HCT116 (cell line): Measurements from ENCODE around the gene METTL21C.

Experiments used
- JUND ChIP-seq: IDR thresholded peaks from 2 replicates; pipeline ENCODE4 v1.6.1; 2012
- POLR2A ChIP-seq: IDR thresholded peaks from 2 replicates; pipeline ENCODE4 v1.7.0; 2011; ENCODE audit warnings: borderline replicate concordance; ENCODE audit not compliant: insufficient read depth, insufficient read length; ENCODE audit errors: extremely low read depth
- POLR2AphosphoS5 ChIP-seq: IDR thresholded peaks from 2 replicates; pipeline ENCODE4 v1.6.1; 2011; ENCODE audit warnings: mild to moderate bottlenecking, low read depth, low read length, moderate library complexity
- RAD21 ChIP-seq: IDR thresholded peaks from 2 replicates; pipeline ENCODE4 v1.6.1; 2012; ENCODE audit warnings: low read depth, mild to moderate bottlenecking
- SRF ChIP-seq: IDR thresholded peaks from 2 replicates; pipeline ENCODE4 v1.6.1; 2012; ENCODE audit warnings: low read depth
- ZNF274 ChIP-seq: fragments of 200-500 bp; sonication (Bioruptor generic); IDR thresholded peaks from 2 replicates; pipeline ENCODE4 v1.6.1; 2014; ENCODE audit warnings: mild to moderate bottlenecking, low read depth, low read length, inconsistent platforms
- TF ChIP-seq, protein P1 (sequence below): IDR thresholded peaks from 2 replicates; pipeline ENCODE4 v1.6.1; 2012
- TF ChIP-seq, protein P2 (sequence below), 3 experiments: fragments of 200-600 bp in 1 of 3; sonication (generic) in 1 of 3; IDR thresholded peaks in 2 of 3; conservative IDR thresholded peaks in 1 of 3; 2 replicates each; pipeline ENCODE4 v1.5.1; 2012 to 2017; ENCODE audit warnings: low read depth in 2 of 3, low read length in 2 of 3, antibody characterized with exemption in 1 of 3, borderline replicate concordance in 1 of 3, control low read depth in 1 of 3, mild to moderate bottlenecking in 1 of 3, mixed read lengths in 1 of 3, mixed run types in 1 of 3, moderate library complexity in 1 of 3; ENCODE audit not compliant: insufficient read depth in 1 of 3
- TF ChIP-seq, protein P3 (sequence below): IDR thresholded peaks from 2 replicates; pipeline ENCODE4 v1.6.1; 2012; ENCODE audit warnings: low read depth
- TF ChIP-seq, protein P4 (sequence below): IDR thresholded peaks from 2 replicates; pipeline ENCODE4 v1.6.1; 2011; ENCODE audit warnings: mild to moderate bottlenecking, low read length, moderate library complexity; ENCODE audit not compliant: insufficient replicate concordance; ENCODE audit errors: extremely low read depth

DNA sequence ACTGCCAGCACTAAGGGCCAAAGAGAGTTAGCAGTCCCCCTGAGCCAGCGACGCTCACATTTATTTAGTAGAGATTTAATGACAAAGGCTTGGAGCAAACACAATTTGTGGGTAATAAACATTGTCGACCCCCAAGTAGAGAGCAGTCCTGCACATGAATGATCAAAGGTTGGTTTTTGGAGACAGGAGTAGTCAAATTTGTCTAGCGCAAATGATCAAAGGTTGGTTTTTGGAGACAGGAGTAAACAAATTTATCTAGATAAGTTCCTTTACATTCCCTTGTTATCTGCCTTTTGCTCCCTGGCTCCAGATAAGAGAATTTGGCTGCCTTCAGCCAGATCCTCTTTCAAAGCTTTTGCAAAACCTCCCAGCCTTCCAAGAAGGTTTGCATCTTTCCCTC is 26.9 kb downstream of the METTL21C start:
- TF ChIP-seq, protein P1, sequence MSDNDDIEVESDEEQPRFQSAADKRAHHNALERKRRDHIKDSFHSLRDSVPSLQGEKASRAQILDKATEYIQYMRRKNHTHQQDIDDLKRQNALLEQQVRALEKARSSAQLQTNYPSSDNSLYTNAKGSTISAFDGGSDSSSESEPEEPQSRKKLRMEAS: no peak
- no peak for TF ChIP-seq RAD21
- TF ChIP-seq SRF: no peak
- TF ChIP-seq POLR2AphosphoS5: no peak
- TF ChIP-seq, protein P2, sequence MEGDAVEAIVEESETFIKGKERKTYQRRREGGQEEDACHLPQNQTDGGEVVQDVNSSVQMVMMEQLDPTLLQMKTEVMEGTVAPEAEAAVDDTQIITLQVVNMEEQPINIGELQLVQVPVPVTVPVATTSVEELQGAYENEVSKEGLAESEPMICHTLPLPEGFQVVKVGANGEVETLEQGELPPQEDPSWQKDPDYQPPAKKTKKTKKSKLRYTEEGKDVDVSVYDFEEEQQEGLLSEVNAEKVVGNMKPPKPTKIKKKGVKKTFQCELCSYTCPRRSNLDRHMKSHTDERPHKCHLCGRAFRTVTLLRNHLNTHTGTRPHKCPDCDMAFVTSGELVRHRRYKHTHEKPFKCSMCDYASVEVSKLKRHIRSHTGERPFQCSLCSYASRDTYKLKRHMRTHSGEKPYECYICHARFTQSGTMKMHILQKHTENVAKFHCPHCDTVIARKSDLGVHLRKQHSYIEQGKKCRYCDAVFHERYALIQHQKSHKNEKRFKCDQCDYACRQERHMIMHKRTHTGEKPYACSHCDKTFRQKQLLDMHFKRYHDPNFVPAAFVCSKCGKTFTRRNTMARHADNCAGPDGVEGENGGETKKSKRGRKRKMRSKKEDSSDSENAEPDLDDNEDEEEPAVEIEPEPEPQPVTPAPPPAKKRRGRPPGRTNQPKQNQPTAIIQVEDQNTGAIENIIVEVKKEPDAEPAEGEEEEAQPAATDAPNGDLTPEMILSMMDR (IDR thresholded peaks at IDR 0.05 in 2 of 3, conservative IDR thresholded peaks at IDR 0.05 in 1 of 3; ENCODE audit: borderline replicate concordance in 1 of 3, insufficient read depth in 1 of 3, low read depth in 2 of 3, low read length in 2 of 3): no peak
- TF ChIP-seq POLR2A: no peak
- TF ChIP-seq JUND: no peak
- TF ChIP-seq ZNF274: no peak
- TF ChIP-seq, protein P3, sequence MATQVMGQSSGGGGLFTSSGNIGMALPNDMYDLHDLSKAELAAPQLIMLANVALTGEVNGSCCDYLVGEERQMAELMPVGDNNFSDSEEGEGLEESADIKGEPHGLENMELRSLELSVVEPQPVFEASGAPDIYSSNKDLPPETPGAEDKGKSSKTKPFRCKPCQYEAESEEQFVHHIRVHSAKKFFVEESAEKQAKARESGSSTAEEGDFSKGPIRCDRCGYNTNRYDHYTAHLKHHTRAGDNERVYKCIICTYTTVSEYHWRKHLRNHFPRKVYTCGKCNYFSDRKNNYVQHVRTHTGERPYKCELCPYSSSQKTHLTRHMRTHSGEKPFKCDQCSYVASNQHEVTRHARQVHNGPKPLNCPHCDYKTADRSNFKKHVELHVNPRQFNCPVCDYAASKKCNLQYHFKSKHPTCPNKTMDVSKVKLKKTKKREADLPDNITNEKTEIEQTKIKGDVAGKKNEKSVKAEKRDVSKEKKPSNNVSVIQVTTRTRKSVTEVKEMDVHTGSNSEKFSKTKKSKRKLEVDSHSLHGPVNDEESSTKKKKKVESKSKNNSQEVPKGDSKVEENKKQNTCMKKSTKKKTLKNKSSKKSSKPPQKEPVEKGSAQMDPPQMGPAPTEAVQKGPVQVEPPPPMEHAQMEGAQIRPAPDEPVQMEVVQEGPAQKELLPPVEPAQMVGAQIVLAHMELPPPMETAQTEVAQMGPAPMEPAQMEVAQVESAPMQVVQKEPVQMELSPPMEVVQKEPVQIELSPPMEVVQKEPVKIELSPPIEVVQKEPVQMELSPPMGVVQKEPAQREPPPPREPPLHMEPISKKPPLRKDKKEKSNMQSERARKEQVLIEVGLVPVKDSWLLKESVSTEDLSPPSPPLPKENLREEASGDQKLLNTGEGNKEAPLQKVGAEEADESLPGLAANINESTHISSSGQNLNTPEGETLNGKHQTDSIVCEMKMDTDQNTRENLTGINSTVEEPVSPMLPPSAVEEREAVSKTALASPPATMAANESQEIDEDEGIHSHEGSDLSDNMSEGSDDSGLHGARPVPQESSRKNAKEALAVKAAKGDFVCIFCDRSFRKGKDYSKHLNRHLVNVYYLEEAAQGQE: no peak
- TF ChIP-seq, protein P4, sequence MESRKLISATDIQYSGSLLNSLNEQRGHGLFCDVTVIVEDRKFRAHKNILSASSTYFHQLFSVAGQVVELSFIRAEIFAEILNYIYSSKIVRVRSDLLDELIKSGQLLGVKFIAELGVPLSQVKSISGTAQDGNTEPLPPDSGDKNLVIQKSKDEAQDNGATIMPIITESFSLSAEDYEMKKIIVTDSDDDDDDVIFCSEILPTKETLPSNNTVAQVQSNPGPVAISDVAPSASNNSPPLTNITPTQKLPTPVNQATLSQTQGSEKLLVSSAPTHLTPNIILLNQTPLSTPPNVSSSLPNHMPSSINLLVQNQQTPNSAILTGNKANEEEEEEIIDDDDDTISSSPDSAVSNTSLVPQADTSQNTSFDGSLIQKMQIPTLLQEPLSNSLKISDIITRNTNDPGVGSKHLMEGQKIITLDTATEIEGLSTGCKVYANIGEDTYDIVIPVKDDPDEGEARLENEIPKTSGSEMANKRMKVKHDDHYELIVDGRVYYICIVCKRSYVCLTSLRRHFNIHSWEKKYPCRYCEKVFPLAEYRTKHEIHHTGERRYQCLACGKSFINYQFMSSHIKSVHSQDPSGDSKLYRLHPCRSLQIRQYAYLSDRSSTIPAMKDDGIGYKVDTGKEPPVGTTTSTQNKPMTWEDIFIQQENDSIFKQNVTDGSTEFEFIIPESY: no peak
